Spinal cord (tissue), 10 donors: Measurements from ENCODE around the gene PXN. TPM values are rescaled to one million over a fixed set of nuclear protein-coding genes. Genes with fewer than 3 reads are reported as not detected.
"Not testable (repeated sequence)": the region's sequence is repeated elsewhere in the genome, so short reads cannot be mapped to it uniquely, and the experiment has no call there.

Experiments
- DNase-seq, 6 donors: peaks; one replicate each; pipeline versions ENCODE4 v3.0.0 to v3.0.0-alpha.2; 2013 to 2015; ENCODE audit warnings: low spot score in 6 of 6, low read depth in 4 of 6
- H3K27ac ChIP-seq: one replicate; pipeline ENCODE4 v1.5.1; 2013; ENCODE audit warnings: low read depth, low read length, control low read depth
- H3K27me3 ChIP-seq: one replicate; pipeline ENCODE4 v1.6.1; 2013; ENCODE audit warnings: low read length; ENCODE audit not compliant: control insufficient read depth, insufficient read depth
- H3K36me3 ChIP-seq: one replicate; pipeline ENCODE4 v1.6.1; 2013; ENCODE audit warnings: low read length; ENCODE audit not compliant: control insufficient read depth, insufficient read depth
- H3K4me1 ChIP-seq: one replicate; pipeline ENCODE4 v1.6.1; 2013; ENCODE audit warnings: low read length; ENCODE audit not compliant: control insufficient read depth, insufficient read depth
- H3K4me3 ChIP-seq: one replicate; pipeline ENCODE4 v1.5.1; 2013; ENCODE audit warnings: low read depth, low read length, control low read depth
- H3K9me3 ChIP-seq: one replicate; pipeline ENCODE4 v1.6.1; 2013; ENCODE audit warnings: low read length; ENCODE audit not compliant: control insufficient read depth, insufficient read depth
- WGBS: methylation state at CpG from one replicate; pipeline ENCODE4 v1.1.5; 2013; ENCODE audit warnings: missing lambda C conversion rate; ENCODE audit not compliant: insufficient coverage; 5-methylcytosine and 5-hydroxymethylcytosine counted together
- polyA plus RNA-seq, 2 donors: library from polyadenylated mRNA; unstranded; fragments of 120-200 nt; gene quantifications; one replicate each; pipeline ENCODE4 v1.2.1, GENCODE V29; 2013; ENCODE audit not compliant: insufficient read length in 2 of 2
- total RNA-seq, 2 donors: library from RNA; depleted of rRNA in 1 of 2; stranded (reverse); fragments of 120-200 nt in 1 of 2; fragments of >200 nt in 1 of 2; gene quantifications; one replicate each; pipeline versions ENCODE4 v1.2.3 to v1.2.4, GENCODE V29; 2013 to 2014
- donor health status: healthy.

The PXN gene
- total and polyA plus RNA-seq, 4 donors: 17.3 to 62.2 (median 36.0) TPM

- Histone ChIP-seq H3K27ac (peak overlapping the region; percentile 65), H3K4me3 (peak overlapping the region; percentile 74), H3K4me1 (peaks cover 67% of the 10 kb centered on the region), H3K36me3 (peaks cover 3% of the 10 kb centered on the region), H3K27me3 (no peaks in the 10 kb centered on the region), H3K9me3 (no peaks in the 10 kb centered on the region)
- DNase-seq: no peak
- WGBS: 49% methylated on average over 6 of the region's 15 CpGs
Observed at GRCh38 chr12:120262852-120263747, 2.4 kb downstream of the PXN start.

DNA sequence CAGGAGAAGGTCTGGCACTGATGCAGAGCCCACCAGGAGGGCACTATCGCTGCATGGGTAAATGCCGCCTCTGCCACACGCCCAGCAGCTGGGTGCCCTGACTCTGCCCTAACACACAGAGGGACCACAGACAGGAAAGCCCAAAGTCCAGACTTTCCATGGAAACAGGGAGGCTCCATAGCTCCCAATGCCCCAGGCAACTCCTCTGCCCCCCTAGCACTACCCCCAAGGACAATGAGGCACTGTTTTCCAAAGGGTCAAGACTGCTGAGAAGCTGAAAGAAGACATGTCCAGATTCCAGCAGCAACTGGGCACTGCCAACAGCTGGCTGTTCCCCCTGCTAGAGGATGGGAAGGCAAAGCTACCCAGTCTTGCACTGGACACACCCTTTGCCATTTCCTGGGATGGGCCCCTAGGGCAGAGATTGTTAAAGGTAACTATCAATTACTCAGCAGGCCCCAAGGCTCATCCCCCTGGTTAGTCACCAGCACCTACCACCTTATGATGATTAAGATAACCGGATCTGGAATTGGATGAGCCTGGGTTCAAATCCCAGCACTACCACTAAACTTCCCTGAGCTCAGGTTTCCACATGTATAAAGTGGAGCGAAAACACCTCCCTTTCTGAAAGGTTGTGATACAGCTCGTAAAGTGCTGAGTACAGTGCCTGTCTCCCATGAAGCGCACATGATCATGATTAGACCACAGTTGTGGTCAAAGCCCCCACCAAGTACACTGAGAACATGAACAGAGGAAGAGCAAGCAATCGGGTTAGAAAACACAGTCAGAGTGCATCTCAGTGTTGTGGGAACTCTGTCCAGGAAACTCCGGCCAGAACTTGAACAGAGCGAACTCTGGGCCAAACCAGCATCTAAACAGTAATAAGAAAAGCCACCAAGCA is 3.3 kb downstream of the PXN start:
- peak overlapping the region; percentile 65 for H3K27ac ChIP-seq
- peaks cover 74% of the 10 kb centered on the region for H3K4me1 ChIP-seq
- no peaks in the 10 kb centered on the region for H3K9me3 ChIP-seq
- peak in 2 of 6 donors; percentile 28 to 81 for DNase-seq
- 69% methylated on average over 8 of the region's 10 CpGs for WGBS
- peaks cover 3% of the 10 kb centered on the region for H3K36me3 ChIP-seq
- H3K4me3 ChIP-seq: peak overlapping the region; percentile 74
- H3K27me3 ChIP-seq: no peaks in the 10 kb centered on the region

DNA sequence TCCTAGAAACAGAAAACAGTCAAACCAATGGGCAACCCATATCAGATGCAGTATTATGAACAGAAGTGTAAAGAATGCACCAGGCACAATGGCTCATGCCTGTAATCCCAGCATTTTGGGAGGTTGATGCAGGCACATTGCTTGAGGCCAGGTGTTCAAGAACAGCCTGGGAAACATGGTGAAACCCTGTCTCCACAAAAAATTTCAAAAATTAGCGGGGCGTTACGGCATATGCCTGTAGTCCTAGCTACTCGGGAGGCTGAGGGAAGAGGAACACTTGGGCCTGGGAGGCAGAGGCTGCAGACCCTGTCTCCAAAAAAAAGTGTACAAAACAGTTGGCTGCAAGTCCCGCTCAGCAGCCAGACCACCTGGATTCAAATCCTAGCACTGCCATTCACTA is 4.9 kb downstream of the PXN start:
- 91% methylated on average over 5 of the region's 5 CpGs for WGBS
- H3K27ac ChIP-seq: no peak overlapping the region

DNA sequence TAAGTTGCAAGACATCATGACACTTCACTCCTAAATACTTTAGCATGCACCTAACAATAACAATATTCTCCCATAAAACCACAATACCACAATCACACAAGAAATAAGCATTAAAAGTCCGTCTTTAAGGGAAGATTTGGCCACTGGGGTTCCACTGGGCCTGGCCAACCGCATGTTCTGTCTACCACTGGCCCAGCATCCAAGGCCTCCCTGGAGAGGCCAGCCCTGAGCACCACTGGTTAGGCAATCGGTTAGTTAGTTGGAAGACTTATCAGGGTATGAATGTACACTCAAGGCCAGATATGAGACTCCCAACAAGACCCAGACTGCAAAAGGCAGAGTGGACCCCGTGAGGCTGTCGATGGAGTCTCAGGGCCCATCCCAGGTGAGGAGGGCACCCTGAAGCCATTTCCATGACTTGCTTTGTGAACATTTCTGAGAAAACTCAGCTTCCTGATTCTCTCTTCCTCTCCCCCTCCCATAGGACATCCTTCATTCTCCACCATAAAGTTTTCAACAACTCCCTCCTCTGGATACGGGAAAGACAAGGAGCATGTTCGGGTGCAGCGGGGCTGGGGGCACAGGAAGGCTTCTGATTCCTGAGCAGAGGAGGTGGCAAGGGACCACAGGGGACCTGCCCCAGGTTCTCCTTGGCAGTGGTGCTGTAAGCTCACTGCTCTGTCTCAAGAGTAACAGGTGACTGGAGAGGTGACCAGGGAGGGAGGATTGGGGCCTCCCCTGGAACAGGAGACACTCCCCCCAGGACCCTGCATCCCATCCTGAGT is 5.9 kb downstream of the PXN start:
- peaks cover 7% of the 10 kb centered on the region for H3K36me3 ChIP-seq
- H3K27me3 ChIP-seq: no peaks in the 10 kb centered on the region
- no peaks in the 10 kb centered on the region for H3K9me3 ChIP-seq
- no peak overlapping the region for H3K4me3 ChIP-seq
- 78% methylated on average over 5 of the region's 8 CpGs for WGBS
- H3K27ac ChIP-seq: no peak overlapping the region
- no peak for DNase-seq
- peaks cover 76% of the 10 kb centered on the region for H3K4me1 ChIP-seq

More for the DNA sequence above, 4.9 kb downstream of the PXN start:
- Histone ChIP-seq H3K4me3 (no peak overlapping the region), H3K9me3 (no peaks in the 10 kb centered on the region), H3K4me1 (peaks cover 82% of the 10 kb centered on the region), H3K36me3 (peaks cover 3% of the 10 kb centered on the region), H3K27me3 (no peaks in the 10 kb centered on the region)
- DNase-seq: no peak

GRCh38 chr12:120258323-120258896 is 7.1 kb downstream of the PXN start:
- Histone ChIP-seq H3K4me3 (no peak overlapping the region), H3K4me1 (peaks cover 65% of the 10 kb centered on the region), H3K9me3 (no peaks in the 10 kb centered on the region), H3K27ac (peak overlapping the region; percentile 16), H3K36me3 (peaks cover 7% of the 10 kb centered on the region), H3K27me3 (no peaks in the 10 kb centered on the region)
- DNase-seq: no peak
- 97% methylated on average over 3 of the region's 5 CpGs for WGBS

DNA sequence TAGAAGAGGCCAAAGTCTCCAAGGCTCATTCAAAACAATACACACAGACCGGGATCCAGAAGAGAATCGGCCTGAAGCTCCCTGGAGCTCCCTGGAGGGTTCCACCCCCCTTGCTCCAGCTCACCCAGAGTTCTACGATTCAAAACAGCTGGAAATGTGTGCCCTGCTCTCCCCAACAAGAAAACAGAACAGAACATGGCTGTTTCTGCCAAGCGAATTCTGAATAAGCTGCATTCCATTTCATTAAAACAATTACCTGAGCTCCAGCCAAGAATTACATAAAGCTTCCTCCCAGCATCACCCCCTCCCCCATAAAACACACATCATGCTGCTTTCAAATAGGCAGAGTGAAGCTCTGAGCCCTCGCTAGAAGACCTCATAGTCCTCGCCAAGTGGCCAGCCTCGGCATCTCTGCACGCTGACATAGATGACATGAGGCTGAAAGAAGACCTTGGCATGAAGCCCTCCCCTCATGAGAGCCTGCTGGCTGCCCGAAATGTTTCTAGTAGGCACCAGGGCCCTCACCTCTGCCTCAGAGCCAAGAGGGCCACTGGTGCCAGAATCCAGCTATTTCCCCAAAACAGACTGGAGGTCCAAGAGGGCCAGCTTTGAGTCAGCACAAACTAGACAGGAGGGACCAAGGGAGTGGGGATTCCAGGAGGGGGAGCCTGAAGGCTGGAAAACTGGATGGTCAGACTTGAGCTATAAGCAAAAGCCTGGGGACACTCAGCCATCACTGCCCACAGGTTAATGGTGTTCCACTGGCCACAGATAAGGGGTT is 8.3 kb downstream of the PXN start:
- Histone ChIP-seq H3K27me3 (no peaks in the 10 kb centered on the region), H3K27ac (peak overlapping the region; percentile 93), H3K4me1 (peaks cover 53% of the 10 kb centered on the region), H3K36me3 (peaks cover 7% of the 10 kb centered on the region), H3K9me3 (no peaks in the 10 kb centered on the region), H3K4me3 (peak overlapping the region; percentile 5)
- peak in 2 of 6 donors; percentile 82 to 83 for DNase-seq
- 14% methylated on average over 9 of the region's 9 CpGs for WGBS

GRCh38 chr12:120254809-120255208 is 10.7 kb downstream of the PXN start:
- no peaks in the 10 kb centered on the region for H3K9me3 ChIP-seq
- H3K27me3 ChIP-seq: no peaks in the 10 kb centered on the region
- 96% methylated on average over 4 of the region's 7 CpGs for WGBS
- H3K27ac ChIP-seq: peak overlapping the region; percentile 52
- H3K4me1 ChIP-seq: peaks cover 40% of the 10 kb centered on the region
- DNase-seq: no peak
- peaks cover 5% of the 10 kb centered on the region for H3K36me3 ChIP-seq
- H3K4me3 ChIP-seq: no peak overlapping the region

GRCh38 chr12:120253313-120253712 is 12.2 kb downstream of the PXN start:
- not testable (repeated sequence) for H3K9me3 ChIP-seq, H3K4me3 ChIP-seq, H3K27ac ChIP-seq, H3K36me3 ChIP-seq, DNase-seq, H3K27me3 ChIP-seq
- WGBS: 100% methylated on average over 3 of the region's 6 CpGs
- H3K4me1 ChIP-seq: peaks cover 42% of the 10 kb centered on the region
